ENCODE results near the gene LGALS3BP.
"Not testable (repeated sequence)": the region's sequence is repeated elsewhere in the genome, so short reads cannot be mapped to it uniquely, and the experiment has no call there.

LGALS3BP gene, protein sequence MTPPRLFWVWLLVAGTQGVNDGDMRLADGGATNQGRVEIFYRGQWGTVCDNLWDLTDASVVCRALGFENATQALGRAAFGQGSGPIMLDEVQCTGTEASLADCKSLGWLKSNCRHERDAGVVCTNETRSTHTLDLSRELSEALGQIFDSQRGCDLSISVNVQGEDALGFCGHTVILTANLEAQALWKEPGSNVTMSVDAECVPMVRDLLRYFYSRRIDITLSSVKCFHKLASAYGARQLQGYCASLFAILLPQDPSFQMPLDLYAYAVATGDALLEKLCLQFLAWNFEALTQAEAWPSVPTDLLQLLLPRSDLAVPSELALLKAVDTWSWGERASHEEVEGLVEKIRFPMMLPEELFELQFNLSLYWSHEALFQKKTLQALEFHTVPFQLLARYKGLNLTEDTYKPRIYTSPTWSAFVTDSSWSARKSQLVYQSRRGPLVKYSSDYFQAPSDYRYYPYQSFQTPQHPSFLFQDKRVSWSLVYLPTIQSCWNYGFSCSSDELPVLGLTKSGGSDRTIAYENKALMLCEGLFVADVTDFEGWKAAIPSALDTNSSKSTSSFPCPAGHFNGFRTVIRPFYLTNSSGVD

DNA sequence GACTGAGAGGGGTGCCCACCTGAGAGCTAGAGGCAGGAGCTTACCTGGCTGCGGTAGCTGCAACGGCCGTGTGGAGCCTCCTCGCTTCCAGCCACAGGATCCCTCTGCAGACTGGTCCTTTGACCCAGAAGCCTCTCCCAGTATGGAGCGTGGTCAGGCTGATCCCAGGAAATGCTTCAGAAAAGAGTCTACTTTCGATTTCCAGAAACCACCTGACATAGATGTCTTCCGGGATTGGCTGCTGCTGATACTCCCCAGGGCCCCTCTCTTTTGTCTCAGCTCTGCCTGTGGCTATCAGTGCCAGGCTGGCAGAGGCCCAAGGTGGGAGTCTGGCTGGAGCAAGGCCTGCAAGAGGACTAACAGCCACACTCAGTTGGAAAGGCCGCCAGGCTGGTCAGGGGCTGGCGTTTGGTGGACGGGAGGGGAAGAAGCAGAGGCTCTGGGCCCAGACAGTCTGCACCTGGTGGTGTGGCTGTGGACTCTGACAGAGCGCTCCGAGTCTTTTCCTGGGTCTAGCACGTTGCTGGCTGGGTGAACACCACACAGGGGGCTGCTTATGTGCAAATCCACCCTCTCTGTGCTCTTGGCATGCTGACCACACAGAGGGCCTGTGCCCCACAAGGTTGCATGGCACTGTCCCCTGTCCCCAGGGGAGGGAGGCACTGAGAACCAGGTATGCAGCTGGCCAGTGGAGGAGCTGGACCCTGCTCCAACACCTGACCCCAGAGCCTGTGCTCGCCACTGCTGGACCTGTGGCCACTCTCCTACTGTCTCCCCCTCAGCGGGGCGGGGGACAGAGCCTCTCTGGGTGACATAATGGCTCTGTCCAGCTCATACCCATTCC lies at the start of gene LGALS3BP:
LGALS3BP (minus strand) TSS at position 144 of the 844 bp plus-strand sequence. CDS start 2,732 bp downstream, outside the sequence.
- no peak for DNase-seq (ENCODE audit: low read depth in 2 of 2)

DNA sequence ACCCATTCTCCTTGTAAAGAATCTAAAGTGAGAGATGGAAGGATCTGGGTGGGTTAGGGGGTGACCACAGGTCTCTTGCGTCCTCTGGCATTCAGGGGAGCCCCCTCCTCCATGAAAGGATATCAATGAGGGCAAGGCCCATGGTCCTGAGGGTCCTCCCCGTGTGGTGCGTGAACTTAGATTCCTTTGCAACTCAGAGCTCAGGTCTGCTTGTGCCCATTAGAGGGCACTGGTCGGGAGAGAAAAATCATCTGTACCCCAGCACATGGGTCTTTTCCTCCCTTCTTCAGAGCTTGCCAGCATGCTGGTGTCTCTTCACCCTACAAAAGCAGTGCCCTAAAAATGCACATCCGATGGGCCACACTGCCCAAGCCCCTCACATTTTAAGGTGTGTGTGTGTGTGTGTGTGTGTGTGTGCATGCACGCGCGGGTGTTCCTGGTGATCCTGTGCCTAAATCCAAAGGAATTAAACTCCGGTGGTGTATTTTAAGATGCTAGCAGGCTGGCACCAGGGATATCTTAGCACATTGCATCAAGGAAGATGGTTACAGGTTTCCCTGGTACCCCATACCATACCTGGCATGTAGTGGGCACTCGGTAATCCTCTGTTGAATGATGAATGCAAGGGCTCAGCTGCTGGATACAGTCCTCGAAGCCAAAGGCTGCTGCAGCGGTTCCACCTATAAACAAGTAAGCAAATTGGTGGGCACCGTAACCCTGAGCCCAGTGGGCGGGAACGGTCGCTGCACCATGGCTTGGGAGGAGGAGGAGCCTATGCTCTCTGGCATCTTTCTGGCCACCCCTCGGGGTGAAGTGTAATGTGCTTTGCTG lies 49.0 kb upstream of the LGALS3BP start:
- no peak for DNase-seq (ENCODE audit: low read depth in 2 of 2)

DNA sequence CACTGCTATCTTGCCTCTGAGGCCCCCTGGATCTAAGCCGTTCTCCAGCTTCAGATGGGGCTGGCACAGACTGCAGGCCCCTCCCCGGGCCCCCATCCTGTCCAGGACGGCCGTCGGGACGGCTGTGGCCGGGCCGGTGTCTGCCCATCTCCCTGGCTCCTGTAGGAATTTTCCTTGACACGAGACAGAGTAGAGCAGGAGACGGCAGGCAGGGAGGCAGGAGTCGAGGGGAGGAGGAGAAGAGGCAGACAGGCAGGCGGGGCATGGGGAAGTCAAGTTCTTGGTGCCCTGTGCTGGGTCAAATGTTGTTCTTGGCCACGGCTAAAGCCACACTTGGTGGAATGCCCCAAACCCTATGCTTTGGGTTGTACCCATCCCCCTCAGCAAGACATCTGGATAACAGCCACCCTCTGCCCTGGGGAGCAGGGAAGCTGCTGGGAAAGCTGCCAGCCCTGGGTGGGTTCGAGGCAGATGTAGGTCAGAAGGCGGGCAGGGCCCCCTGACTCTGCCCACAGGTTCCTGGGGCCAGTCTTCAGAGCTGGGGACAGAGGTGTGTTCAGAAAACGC lies 48.3 kb upstream of the LGALS3BP start:
- DNase-seq (ENCODE audit: low read depth in 2 of 2), result no peak

DNA sequence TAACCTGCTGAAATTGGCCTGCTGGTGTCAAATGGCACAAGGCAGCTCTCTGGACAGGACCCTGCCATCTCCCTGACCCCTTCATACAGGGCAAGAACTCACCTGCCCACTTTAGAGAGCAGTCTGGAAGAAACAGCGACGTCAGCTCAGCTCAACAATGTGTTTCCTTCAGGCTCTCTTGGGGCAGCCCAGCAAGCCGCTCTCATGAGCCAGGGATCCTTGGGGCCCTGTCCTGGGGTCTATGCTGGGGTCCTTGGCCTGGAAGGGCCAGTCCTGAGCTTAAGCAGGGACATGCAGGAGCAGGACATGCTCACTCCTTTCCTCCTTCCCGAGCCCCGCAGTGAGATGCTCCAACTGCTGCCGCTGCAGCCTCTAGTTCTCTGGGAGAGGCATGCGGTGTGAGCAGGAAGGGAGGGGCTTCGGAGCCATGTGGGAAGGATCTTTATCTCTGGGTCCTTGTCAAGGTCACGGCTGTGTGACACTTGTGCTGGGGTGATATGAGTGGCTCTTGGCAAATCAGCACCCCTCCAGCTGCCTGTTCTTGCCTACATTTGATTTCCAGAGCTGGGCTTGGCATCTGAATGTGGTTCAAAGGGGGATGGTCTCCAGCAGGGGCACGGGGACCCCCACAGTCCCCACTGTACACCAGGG lies 47.7 kb upstream of the LGALS3BP start:
- DNase-seq (ENCODE audit: low read depth in 2 of 2), result no peak

DNA sequence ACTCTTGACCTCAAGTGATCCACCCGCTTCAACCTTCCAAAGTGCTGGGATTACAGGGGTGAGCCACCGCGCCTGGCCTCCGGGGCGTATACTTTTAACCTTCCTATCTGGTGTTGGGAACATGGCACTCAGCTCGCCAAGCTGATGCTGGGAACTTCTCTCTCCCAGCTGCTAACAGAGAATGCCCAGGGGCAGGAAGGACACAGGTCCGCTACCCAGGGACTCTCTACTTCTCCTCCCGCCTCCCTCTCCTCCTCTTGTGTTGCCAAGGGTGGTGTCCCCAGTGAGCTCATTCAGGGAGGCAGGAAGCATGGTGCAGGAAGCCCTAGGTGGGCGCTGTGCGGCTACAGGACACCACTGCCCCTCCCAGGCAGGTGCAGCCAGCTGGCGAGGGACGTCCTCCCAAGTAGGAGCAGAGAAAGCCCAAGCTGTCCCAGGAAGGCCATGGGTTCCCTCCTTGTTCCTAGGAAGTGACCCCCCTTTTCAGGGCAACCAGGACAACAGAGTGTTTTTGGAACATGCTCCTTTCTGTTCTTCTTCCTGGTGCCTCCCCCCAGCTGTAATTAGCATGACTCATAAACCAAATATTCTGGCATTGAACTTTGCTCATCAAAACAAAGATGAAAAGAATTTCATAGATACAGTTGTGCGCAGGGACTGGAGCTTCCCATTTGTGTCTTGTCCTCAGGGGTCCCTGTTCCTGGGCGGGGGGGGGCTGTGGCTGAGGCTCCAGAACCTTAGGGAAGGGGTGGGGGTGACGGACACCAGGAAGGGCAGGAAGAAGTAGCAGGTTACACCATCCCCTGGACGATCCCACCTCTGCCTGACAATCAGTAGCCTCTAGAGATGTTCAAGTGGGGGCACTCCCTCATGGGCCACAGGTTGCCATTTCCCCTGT lies 46.9 kb upstream of the LGALS3BP start:
- no peak for DNase-seq (ENCODE audit: low read depth in 2 of 2)

DNA sequence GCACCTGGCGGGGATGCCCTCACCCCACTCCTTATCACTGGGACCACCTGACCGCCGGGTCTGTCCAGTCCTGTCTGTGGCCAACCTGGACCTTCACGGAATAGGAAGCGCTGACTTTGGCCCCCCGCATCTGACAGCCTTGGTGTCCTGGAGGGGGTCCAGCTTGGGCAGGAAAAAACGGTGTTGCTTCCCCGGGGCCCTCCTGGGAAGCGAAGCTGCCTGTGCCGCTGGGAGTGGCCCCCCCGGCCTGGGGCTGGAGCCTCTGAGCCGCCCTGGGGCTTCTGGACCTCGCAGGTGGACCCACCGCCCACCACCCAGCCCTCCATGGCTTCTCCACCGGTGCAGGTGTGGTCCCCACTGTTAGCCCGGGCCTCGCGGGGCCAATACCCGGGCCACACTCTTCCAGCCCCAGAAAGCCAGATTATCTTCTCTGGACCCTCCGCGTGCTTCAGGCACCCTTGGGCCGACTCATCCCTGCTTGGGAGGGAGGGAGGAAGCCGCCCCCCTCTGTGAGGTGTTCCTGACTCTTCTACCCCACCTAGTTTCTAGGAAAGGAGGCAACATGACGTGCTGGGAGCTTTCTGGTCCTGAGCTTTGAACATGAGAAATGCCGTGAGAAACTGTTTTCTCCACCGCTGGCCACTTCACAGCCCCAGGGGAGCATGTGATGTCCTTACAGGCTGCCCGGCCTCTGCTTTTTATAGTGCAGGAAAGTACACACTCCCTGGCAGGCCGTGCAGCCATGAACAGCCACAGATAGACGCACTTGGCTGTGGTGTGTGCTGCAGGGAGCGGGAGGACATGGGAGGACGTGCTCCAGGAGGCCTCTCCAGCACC lies 45.4 kb upstream of the LGALS3BP start:
- no peak for DNase-seq (ENCODE audit: low read depth in 2 of 2)

DNA sequence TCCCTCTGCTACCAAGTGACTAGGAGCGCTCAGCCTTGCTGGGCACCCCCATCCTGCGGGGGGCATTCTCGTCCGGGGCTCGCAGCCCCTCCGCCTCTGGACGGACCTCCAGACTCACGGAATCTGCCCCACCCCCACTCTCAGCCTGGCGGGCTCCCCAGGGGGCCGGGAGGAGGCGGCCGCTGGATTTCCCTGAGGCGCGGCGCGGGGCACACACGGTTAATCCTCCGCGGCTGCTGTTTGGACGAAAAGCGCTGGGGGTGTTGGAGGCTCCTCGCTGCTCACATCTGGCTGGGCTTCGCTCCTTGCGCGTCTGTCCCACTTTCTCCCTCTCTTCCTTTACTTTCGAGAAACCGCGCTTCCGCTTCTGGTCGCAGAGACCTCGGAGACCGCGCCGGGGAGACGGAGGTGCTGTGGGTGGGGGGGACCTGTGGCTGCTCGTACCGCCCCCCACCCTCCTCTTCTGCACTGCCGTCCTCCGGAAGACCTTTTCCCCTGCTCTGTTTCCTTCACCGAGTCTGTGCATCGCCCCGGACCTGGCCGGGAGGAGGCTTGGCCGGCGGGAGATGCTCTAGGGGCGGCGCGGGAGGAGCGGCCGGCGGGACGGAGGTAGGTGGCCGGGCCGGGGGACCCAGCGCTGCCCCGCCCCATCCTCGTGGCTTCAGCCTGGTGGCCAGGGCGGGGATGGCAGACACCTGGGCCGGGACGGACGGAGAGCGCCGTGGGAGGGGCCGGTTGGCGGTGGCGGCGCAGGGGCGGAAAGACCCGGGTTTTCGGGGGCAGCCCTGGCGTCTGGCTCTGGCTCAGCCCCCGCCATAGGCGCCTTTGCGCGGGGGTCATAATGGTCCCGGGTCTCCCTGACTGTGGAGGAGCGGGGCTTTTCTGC lies 44.4 kb upstream of the LGALS3BP start, which contains the start of gene C1QTNF1:
C1QTNF1 (plus strand) TSS at position 284 of the 886 bp plus-strand sequence. CDS start 19,800 bp downstream, outside the sequence.
- peak in 1 of 2 donors; percentile 39 for DNase-seq (ENCODE audit: low read depth in 2 of 2)

DNA sequence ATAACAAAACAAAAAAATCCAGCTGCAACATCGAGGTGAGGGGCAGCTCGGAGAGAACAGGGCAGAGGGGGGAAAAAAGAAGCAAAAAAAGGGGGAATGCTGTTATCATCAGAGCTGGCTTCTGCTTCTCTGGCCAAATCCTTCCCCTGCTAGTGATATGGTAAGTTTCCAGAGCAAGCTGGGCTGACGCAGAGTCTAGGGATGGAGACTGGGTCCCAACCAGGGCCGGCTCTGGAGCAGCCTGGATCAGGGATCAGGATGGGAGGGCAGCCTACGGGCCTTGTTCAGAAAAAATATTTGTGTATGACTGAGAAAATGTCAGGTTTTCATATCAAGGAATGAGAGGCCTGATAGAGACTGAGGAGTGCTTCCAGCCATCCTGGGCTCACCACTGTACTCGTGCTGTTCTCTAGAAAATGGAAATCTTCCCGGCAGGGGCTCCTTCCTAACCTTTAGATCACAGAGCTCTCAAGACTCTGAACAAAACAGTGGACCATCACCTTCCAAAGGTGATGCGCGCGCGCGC lies 43.5 kb upstream of the LGALS3BP start:
- DNase-seq (ENCODE audit: low read depth in 2 of 2), result no peak

DNA sequence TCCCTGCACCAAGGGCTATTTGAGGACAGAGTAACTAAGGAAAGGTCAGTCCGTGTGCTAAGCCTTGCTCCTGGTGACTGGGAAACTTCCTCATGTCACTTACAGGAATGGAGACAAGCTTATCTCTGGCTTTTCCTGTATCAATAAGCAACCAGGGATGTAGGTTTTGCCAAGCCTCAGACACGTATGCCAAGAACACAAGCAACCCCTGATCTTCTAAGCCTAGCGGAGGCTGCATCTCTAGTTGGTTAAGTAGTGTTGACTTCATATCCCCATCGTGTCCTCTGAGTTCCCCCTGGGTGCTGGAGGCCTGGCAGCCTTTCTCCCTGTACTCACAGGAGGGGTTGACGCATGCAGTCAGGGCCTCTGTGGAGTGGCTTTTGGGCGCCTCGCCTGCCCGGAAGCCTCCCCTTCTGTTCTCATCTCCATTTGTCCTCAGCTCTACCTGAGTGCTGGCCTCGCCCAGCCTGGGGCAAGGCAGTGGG lies 42.8 kb upstream of the LGALS3BP start:
- no peak for DNase-seq (ENCODE audit: low read depth in 2 of 2)

DNA sequence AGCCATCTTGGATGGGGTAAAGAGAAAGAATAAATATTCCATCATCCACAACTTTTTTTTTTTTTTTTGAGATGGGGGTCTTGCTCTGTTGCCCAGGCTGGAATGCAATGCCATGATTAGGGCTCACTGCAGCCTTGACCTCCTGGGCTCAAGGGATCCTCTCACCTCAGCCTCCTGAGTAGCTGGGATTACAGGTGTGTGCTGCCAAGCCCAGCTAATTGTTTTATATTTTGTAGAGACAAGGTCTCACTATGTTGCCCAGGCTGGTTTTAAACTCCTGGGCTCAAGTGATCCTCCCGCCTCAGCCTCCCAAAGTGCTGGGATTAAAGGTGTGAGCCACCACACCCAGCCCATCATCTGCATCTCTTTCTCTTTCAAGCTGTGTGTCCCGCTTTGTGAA lies 42.2 kb upstream of the LGALS3BP start:
- not testable (repeated sequence) for DNase-seq (ENCODE audit: low read depth in 2 of 2)

DNA sequence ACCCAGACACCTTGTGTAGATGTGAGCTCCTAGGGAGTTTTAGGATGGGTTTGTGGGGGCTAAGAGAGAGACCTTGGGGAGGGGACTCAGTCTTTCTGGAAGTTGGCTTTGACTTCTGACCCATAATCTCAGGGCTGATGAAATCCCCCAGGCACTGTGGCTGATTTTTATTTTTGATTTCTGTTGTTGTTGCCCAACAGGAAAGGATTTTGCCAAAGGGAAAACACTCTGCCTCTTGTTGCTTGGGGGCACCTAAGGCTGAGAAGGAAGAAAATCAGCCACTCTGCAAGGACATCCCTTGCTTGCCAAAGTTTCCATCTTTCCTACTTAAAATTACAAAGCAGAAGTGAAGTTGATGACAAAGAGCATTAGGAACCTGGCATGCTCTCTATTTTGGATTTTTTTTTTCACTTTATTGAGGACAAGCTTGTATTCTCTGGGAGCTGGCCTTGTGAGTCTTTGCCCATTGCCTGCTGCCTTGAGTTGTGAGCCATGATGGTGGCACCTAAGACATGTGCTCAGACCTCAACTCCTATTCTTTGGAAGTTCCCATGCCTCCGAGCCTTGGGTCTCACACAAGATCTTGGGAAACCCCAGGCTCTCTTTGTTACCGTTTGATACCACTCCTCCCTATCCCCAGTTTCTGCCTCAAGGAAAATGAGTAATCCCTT lies 41.0 kb upstream of the LGALS3BP start:
- DNase-seq (ENCODE audit: low read depth in 2 of 2), result no peak

DNA sequence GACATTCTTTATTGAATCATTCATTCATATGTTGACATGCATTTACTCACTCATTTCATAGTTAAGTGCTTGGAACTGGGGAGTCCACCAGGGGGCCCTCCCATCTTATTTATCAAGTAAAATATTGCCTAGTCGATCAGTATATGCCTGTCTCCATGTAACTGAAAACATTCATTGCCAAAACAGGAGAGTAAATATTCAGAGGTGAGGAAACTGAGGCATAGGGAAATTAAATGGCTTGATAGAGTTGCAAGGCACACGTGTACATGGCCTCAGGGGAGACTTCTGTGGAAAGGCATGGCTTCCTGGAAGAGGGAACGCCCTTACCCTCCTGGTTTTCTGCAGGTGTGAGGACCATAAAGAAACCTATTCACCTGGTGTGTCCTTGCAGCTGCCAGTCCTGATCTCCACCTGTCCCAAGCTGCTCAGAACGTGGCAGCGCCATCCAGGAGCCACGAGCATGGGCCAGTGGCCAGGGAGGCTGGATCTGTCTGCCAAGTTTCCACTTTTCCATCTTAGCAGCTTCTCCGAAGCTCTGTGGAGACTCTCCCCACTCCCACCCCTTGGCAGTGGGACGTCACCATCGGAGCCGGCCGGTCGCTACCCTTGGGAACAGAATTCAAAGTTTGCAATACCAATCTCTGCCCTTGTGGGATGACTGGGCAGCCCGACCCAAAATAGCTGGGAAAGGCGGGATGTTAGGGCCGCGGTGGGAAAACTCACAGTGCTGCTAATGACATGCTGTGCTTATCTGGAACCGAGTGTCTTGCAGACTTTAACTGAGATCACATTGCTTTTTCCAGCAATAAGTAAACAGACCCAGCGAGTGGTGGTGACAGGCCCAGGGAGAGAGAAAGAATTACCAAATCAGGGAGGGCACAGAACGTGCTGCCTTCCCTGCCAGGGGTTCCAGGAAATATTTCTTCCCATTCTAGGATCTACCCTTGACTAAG lies 40.2 kb upstream of the LGALS3BP start:
- DNase-seq (ENCODE audit: low read depth in 2 of 2), result no peak

DNA sequence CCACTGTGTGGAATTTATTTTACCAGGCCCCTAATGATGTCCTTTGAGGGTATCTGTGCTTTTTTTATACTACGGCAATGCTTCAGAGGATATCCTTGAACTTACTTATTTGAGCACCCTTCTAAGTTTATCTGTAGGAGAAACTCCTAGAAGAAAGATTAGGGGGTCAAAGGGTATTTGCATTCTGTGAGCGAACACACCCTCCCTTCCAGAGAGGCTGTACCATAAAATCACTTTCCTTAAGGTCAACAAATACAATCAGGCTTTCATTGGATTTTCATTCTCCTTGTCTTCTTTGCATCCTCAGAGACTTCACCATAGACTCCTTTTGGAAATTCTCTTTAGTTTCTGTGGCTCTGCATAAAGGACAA lies 39.5 kb upstream of the LGALS3BP start:
- DNase-seq (ENCODE audit: low read depth in 2 of 2), result no peak

DNA sequence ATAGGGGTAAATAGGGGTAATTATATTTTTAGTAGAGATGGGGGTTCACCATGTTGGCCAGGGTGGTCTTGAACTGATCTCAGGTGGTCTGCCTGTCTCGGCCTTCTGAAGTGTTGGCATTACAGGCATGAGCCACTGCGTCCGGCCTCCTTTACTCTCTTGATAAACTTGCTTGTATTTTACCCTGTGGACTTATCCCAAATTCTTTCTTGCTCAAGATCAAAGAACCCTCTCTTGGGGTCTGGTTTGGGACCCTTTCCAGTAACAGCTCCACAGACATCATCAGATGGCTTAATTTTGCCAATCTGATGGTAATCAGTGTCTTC lies 38.6 kb upstream of the LGALS3BP start:
- DNase-seq (ENCODE audit: low read depth in 2 of 2), result no peak

DNA sequence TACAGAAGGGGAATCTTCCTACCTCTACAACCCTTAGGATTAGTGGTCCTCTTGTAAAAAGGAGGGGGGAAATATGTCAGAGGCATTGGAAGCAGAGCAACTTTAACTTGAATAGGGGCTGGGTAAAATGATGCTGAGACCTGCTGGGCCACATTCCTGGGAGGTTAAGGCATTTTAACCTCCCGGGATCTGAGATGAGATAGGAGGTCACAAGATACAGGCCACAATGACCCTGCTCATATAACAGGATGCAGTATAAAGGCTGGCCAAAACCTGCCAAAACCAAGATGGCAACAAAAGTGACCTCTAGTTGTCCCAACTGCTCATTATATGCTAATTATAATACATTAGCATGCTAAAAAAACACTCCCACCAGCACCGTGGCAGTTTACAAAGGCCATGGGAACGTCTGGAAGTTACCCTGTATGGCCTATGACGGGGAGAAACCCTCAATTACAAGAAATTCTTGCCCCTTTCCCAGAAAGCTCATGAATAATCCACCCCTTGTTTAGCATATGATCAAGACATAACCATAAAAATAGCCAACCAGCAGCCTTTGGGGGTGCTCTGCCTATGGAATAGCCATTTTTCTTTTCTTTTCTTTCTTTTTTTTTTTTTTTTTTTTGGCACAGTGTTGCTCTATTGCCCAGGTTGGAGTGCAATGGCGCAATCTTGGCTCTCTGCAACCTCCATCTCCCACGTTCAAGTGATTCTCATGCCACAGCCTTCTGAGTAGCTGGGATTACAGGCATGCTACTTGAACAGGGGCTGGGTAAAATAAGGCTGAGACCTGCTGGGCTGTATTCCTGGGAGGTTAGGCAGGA lies 38.0 kb upstream of the LGALS3BP start:
- DNase-seq (ENCODE audit: low read depth in 2 of 2), result no peak

Data from stimulated activated CD8-positive, alpha-beta memory T cell treated with anti-CD3 and anti-CD28 coated beads, Interleukin-2, amount 100 ng/mL, for 48 hours (primary cell).